HG02981 (cell line): Measurements from ENCODE around the gene WDR7.

Experiments
- ATAC-seq: cut with Tn5 transposase; IDR thresholded peaks from one replicate; pipeline ENCODE4 v1.9.1; 2021; ENCODE audit warnings: mild to moderate bottlenecking, moderate library complexity; ENCODE audit not compliant: unreplicated experiment

The WDR7 gene

DNA sequence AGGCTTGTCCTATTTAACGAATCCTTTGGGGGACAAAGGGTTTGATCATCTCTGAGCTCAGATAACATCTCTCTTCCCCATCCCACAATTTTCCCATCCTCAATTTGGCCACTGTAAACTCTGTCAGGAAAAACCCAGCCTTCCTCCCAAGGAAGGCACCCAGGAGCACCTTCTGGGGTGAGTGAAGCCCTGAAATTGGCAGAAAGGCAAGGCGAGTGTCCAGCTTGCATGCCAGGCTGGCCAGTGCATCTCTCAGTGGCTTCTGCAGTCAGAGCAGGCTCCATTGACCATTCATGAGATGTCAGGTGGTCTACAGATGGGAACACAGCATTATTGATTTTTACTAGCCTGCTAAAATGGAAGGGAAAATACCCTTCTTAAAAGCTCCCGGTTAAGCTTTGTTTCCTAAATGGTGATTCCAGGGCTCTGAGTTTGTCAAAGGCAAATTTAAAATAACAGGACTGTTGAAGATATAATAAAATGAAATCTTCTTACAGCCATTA lies 412.5 kb downstream of the WDR7 start:
- ATAC-seq: no peak

DNA sequence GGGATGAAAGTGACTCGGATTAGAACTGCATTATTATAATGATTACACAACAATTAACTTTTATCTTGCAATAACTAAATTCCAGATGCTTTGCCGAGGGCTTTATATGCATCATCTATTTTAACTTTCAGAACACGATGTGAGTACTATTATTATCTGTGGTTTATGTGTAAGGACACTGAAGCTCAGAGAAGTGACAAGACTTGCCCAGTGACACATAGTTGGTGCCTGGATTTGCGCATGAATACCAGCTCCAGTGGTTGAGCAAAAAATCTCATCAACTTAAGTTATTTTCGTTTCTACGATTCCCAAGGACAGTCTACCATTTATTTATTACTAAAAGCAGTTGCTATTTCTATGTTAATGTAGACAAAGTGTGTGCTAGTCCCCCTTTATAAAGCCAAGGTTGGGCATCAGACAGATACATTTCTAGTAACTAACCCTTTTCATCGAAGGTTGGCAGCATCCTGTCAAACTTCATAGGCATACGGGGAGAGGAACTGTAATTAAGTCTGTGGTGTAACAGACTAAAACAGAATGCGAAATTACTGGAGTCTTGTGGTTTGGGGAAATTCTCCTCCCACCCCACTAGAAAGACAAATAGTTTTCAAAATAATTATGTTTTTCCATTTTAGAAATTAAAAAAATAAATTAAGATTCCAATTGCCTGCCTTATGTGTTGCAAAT lies 422.5 kb downstream of the WDR7 start:
- no peak for ATAC-seq

DNA sequence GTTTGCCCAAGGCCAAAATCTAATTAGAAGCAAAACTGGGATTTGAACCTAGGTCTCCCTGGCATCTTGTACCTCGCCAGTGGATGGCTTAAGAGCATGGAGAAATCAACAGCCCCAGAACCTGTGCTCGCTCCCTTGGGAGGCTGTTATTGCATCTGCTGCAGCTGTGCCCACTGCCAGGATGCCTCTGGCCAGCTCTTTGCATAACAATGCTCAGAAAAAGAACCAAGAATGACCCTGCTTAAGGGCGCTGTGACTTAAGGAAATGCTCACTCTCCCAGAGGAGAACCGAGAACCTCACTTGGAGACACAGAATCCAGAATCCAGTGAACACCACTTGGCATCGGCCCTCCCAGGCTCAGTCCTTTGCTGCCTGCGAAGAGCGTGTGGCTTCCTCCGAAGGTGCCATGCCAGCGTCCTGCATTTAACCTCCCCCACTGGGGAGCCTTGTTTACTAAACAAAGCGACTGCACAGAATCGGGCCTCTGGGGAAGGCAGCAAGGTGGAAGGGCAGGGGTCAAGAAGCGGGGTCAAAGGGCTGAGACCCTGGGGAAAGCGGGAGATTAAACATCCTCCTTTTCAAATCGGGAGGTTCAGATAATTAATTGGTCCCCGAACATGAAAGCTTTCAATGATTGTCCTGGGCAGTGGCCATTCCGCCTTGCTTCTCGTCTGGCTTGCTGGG lies 424.7 kb downstream of the WDR7 start:
- no peak for ATAC-seq

DNA sequence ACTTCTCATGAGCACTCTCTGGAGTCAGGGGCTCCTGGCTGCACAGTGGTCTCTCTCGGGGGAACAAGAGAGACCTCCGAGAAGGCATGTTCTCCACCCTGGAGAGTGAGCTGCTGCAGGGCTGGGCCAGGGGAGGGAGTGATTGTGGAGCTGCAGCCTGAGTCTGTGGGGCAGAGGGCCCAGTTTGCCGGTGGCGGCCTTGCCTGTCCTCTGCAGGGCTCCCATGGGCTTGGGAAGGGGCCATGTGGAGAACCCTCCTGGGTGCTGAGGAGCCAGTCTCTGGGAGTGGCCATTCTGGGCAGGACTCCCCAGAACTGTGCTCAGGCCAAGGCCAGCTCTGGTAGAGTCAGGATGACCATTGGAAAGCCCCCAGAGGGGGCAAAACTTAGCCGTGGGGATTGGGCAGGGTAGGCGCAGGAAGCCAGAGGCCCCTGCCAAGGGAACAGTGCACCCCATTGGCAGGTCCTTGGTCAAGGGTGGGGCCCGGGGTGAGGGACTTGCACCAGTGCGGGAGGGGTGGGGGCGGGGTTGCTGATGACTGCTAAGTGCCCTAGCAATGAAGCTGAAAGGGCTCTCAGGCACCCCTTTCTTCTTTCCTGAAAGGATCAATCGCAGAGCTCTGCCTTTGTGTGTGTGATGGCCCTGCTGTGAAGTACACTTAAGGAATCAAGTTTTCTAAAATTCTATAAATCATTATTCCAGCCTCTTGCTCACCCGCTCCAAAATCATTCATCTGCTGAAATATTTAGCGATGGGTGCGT lies 426.0 kb downstream of the WDR7 start:
- ATAC-seq: no peak

DNA sequence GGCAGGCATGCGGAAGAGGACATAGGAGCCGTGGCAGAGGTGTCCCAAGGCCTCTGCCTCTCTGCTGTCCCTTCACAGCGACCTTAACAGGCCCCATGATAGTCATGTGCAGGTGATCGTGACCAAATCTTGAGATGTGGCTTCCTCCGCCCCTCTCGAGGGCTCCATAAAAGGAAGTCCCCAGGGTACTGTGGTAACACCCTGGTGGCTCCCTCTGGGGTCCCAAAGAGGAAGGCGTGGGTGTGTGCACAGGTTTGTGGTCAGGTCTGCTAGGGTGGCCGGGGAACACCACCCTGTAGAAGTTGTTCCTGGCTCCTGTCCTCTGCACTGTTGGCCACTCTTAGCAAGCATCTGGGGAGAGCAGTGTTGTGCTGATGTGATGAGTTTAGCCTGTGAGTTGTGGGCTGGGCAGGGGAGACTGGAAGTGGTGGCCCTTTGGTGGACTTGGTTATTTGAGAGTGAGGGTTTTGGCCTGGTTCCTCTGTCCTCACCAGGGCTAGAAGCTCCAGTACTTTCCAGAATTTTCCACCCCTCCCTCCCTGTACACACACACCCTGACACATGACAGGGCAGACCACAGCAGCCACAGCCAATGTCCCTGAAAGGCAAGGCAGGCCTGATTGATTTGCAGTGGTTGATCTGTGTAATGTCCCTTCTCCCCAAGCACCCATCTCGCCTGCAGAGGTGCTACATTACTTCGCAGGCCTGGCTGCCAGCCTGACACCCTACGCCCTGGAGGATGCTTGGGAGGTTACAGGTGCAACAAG lies 426.8 kb downstream of the WDR7 start:
- ATAC-seq: peak; percentile 93

DNA sequence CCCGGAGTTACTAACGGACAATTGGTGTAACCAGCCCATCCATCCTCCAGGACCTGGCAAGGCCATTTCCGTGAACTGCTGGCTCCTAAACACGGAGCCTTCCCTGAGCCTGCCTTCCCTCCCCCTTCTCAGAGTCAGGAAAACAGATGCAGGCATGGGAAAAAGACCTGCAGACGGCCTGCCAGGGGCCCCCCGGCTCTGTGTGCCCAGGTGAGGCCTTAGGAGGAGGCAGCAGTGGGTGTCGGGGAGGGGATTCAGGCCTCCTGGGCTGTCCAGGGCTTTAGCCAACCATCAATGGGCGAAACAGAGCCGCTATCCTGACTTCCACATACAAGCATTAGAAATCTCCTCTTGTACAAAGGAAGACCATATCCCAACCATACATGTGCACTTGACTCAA lies 427.5 kb downstream of the WDR7 start:
- no peak for ATAC-seq

DNA sequence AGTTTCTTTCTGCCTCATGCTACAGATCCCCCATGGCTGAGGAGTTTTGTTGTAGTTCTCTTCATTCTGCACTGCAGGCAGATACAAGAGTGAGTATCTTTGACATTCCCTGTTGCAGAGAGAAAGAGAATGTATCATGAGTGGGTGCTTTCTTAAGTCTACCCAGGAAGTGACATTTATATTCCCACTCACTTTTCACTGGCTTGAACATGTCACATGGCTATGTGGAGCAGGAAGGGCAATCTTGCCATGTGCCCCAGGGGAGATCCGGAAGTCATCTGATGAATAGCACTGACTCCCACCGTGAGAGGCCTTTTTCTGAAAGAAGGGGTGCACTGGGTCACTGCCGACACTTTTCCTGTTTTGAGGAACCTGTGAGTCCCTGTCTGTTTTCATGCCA lies 429.3 kb downstream of the WDR7 start:
- ATAC-seq: no peak

DNA sequence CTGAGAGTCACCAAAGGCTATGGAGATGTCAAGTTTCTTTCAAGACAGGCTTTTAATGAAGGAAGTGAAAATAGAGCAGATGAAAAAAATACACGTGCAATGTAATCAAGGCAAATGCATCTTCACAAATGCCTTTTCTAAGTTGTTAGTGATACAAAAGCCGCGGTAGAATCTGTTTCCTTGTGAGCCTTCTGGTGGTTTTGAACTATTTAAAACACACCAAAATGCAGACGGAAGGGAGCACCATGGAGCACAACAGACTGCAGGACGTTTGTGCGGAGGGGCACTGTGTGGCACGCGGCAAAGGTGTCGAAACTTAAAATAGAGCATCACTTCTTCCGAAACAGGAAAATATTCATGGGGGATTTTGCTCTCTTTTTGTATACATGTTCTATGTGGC lies 430.7 kb downstream of the WDR7 start:
- ATAC-seq: no peak

DNA sequence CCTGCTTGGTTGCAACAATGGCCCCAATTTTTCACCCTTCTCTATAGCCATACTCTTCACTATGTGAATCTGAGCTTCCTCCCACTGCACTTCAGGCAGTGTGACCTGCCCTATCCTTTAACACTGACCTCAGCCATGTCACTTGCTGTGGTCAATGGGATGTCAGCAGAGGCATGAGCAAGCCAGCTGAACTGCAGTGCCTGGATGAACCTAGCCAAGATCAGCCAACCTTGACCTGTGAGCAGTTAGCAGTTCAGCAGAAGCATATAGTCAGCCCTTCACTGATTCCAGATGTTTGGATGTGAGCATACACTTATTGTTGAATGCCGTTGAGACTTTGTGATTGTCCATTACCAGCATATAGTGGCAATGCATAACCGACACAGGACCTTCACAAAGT lies 432.3 kb downstream of the WDR7 start:
- no peak for ATAC-seq

DNA sequence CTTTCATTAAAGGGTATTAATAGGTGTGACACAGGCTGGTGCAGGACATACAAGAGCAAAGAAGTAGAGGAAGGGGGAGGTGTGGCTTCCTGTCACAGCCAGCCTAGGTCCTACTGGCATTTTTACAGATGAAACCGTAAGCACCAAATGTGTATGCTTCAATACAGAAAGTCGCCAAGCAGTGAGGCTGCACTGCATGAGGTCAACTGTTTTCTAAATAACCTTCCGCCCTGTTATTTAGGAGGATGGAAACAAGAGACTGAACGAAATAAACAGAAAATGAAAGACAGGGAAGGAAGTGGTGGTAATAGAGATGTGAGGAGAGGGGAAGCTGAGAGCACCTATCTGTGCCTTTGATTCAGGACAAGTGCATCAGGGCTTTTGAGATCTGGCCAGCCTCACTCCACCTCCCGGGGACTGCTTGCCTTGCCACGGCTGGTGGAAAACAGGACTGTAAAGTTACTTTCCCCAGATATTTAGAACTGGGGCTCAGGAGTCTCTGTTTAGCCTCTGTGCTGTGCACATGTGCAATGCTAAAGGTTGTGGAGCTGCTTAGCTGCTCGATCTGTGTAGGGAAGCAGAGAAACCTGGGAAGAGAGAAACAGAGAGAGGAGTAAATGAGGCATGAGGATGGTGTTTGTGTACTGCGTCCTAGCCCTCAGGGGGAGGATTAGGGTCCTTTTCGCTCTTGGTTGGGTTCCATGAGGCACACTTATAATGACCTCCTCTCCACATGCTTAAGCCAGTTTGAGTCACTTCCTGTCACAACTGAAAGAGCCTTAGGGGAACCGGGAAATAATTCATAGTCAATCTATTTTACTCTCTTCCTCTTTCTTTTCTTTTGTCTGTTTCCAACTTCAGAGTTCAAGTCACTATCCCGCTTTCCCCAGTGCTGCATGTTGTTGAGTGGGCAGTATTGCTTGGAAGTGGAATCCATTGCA lies 433.4 kb downstream of the WDR7 start:
- peak; percentile 71 for ATAC-seq

DNA sequence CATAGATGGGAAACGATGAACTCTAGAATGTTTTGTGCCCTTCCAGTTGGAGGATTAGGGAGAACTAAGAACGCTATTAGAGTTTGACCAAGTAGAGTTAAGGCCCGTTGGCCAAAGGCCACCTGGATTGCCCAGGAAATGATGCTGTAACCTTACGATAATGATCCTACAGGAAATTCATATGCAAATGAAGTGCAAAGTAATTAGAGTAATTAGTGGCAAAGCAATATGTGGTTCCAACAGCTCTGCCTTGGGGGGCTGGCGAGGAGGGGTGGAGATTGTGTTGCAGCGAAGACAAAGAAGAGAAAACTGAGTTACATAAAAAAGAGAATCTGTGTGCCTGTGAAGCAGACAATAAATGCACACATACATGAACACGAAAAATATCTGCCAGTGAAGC lies 434.2 kb downstream of the WDR7 start:
- no peak for ATAC-seq

DNA sequence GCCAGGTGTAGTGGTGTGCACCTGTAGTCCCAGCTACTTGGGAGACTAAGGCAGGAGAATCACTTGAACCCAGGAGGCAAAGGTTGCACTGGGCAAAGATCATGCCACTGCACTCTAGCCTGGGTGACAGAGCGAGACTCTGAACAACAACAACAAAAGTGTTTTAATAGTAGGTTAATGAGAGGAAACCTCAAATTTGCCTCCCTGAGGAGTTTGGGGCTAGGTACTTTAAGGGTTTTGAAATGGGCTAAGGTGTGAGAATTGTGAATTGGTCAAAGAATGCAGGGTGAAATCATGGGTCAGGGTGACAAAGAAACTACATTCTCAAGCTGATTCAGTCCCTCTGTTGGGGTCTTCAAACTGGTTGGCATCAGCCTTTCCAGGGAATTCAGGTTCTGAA lies 435.0 kb downstream of the WDR7 start:
- no peak for ATAC-seq
